ENCODE measurements around the gene ETF1. TPM values are rescaled to one million over a fixed set of nuclear protein-coding genes. Genes with fewer than 3 reads are reported as not detected.
A peak's percentile ranks its signal among the peaks of the same experiment; 100 is the strongest.

ETF1 gene
- total RNA-seq, 2 donors from 2014 or later, result 150 to 165 TPM

- H3K9me3 ChIP-seq (ENCODE audit: control insufficient read depth, low read length, poor library complexity, severe bottlenecking), result no peaks in the 10 kb centered on the region
- Mint-ChIP-seq H3K27me3 (no peaks in the 10 kb centered on the region), H3K4me1 (peaks cover 2% of the 10 kb centered on the region), H3K36me3 (ENCODE audit: low read depth) (peaks cover 8% of the 10 kb centered on the region), H3K4me3 (no peak overlapping the region), H3K27ac (no peak overlapping the region)
- DNase-seq (no peak), ATAC-seq (no peak)
Measured at GRCh38 chr5:138506370-138507306, 36.4 kb downstream of the ETF1 start.

DNA sequence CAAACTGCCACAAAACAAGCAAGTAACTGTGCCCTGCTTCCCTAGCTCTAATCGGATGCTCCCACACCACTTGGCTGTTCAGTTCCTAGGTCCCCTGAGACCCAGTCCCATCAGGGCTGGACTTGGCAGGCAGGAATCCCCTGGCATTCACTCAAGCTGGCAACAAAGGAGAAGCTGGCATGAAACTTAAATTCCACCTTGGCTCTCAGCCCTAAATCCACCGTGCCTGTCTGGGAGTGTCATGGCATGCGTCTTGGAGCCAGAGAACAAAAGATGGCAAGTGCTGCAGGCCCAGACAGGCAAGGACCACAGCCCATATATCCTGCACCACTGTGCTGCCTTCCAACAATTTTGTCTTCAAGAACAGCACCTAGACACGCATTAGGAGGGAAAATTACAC is 38.2 kb downstream of the ETF1 start:
- Mint-ChIP-seq H3K4me3 (peak overlapping the region; percentile 66), H3K27ac (peak overlapping the region; percentile 63), H3K36me3 (ENCODE audit: low read depth) (peaks cover 4% of the 10 kb centered on the region), H3K4me1 (peaks cover 2% of the 10 kb centered on the region), H3K27me3 (no peaks in the 10 kb centered on the region)
- no peak for DNase-seq
- no peaks in the 10 kb centered on the region for H3K9me3 ChIP-seq (ENCODE audit: control insufficient read depth, low read length, poor library complexity, severe bottlenecking)
- no peak for ATAC-seq

DNA sequence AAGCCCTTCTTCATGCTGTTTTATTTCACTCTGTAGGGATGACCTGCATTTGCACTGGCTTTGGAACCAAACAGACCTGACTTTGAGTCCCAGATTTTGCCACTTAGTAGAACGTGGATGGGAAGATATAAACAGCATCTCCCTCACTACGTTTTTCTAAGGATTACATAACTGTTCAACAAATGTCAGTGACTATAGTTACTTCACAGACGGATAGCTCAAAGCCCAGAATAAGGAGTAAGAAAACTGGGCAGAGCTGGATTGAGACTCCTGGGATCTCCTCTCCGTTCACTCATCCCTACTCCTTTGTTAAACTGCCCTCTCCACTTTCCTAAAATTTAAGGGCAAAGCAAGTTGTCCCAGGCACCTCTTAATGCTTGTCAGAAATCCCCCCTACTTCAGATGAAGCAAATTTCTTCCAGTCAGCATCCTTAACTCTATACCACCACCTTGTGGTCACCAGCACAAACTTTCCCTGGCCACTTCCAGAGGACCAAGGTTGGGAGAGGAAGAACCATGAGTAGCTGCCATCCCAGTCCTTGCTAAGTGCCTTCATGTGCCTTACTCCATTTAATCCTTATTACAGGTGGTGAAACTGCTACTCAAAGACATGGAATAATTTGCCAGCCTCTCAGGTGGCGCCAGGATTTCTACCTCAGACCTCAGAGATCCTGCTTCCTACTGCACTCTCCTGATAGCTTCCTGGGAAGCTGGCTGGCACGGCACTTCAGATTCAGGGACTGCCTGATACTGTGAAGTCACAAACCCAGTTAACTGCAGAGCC is 39.4 kb downstream of the ETF1 start:
- no peaks in the 10 kb centered on the region for H3K27me3 Mint-ChIP-seq
- H3K4me3 Mint-ChIP-seq, result no peak overlapping the region
- ATAC-seq, result peak; percentile 64
- no peaks in the 10 kb centered on the region for H3K4me1 Mint-ChIP-seq
- DNase-seq, result no peak
- H3K27ac Mint-ChIP-seq, result peak overlapping the region; percentile 63
- no peaks in the 10 kb centered on the region for H3K9me3 ChIP-seq (ENCODE audit: control insufficient read depth, low read length, poor library complexity, severe bottlenecking)
- no peaks in the 10 kb centered on the region for H3K36me3 Mint-ChIP-seq (ENCODE audit: low read depth)

DNA sequence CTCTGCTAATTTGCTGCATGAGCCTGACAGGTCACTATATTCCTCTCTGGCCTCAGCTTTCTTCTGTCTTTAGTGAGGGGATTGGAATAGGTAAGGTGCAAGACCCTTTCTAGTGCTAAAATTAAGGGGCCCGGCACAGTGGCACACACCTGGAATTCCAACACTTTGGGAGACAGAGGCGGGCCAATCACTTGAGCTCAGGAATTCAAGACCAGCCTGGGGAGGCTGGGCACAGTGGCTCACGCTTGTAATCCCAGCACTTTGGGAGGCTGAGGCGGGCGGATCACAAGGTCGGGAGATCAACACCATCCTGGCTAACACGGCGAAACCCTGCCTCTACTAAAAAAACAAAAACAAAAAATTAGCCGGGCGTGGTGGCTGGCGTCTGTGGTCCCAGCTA is 40.5 kb downstream of the ETF1 start:
- no peaks in the 10 kb centered on the region for H3K27me3 Mint-ChIP-seq
- H3K27ac Mint-ChIP-seq, result peak overlapping the region; percentile 80
- DNase-seq, result no peak

GRCh38 chr5:138502121-138502520 is 40.9 kb downstream of the ETF1 start:
- no peaks in the 10 kb centered on the region for H3K4me1 Mint-ChIP-seq
- no peaks in the 10 kb centered on the region for H3K36me3 Mint-ChIP-seq (ENCODE audit: low read depth)
- H3K27ac Mint-ChIP-seq, result peak overlapping the region; percentile 80
- H3K27me3 Mint-ChIP-seq, result no peaks in the 10 kb centered on the region
- H3K9me3 ChIP-seq (ENCODE audit: control insufficient read depth, low read length, poor library complexity, severe bottlenecking), result no peaks in the 10 kb centered on the region
- no peak for DNase-seq
- ATAC-seq, result no peak
- H3K4me3 Mint-ChIP-seq, result no peak overlapping the region

More for the DNA sequence above, 40.5 kb downstream of the ETF1 start:
- Mint-ChIP-seq H3K36me3 (ENCODE audit: low read depth) (no peaks in the 10 kb centered on the region), H3K4me3 (no peak overlapping the region), H3K4me1 (no peaks in the 10 kb centered on the region)
- no peak for ATAC-seq
- H3K9me3 ChIP-seq (ENCODE audit: control insufficient read depth, low read length, poor library complexity, severe bottlenecking), result no peaks in the 10 kb centered on the region

DNA sequence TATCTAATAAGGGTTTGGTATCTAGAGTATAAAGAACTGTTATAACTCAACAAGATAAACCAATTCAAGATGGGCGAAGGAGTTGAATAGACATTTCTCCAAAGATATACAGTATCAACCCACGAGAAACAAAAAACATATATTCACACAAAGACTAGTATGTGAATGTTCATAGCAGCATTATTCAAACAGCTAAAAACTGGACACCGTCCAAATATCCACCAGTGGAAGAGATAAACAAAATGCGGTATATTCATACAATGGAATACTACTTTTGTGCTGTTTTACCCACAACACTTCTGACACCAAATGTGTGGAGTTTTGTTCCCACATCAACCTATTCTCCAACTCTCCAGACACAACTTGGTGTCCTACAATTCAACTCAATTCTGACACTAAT is 44.7 kb downstream of the ETF1 start:
- H3K4me3 Mint-ChIP-seq, result no peak overlapping the region
- ATAC-seq (no peak), DNase-seq (no peak)
- H3K36me3 Mint-ChIP-seq (ENCODE audit: low read depth), result no peaks in the 10 kb centered on the region
- H3K27ac Mint-ChIP-seq, result no peak overlapping the region
- H3K4me1 Mint-ChIP-seq, result no peaks in the 10 kb centered on the region
- H3K9me3 ChIP-seq (ENCODE audit: control insufficient read depth, low read length, poor library complexity, severe bottlenecking), result no peaks in the 10 kb centered on the region
- H3K27me3 Mint-ChIP-seq, result no peaks in the 10 kb centered on the region

- H3K9me3 ChIP-seq (ENCODE audit: control insufficient read depth, low read length, poor library complexity, severe bottlenecking), result no peaks in the 10 kb centered on the region
- DNase-seq, result no peak
- Mint-ChIP-seq H3K36me3 (ENCODE audit: low read depth) (no peaks in the 10 kb centered on the region), H3K4me1 (peaks cover 9% of the 10 kb centered on the region), H3K27me3 (peaks cover 8% of the 10 kb centered on the region), H3K27ac (no peak overlapping the region), H3K4me3 (peak overlapping the region; percentile 56)
- ATAC-seq, result no peak
Measured at GRCh38 chr5:138495351-138495750, 47.7 kb downstream of the ETF1 start.

DNA sequence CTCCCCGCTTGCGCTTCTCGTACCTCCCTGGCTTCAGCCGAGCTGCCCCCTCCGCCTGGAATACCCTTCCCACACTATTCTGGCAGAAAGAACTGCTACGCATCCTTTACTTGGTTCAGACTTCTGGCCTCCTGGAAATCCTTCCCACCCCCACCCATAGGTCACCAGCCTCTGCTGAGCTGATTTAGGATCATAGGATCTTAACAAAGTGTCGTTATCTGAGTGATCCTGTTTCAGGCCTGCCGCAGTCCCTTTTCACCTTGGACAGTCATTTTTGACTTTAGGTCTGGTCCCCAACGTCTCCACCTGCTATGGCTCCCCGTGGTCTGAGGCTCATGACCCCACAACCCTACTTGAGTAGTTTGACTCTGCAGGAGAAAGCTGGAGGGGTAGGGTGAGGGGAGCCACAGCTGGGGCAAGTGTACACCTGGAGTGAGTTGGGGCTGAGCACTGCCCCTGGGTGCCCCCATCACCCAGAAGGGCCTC is 50.4 kb downstream of the ETF1 start:
- peaks cover 9% of the 10 kb centered on the region for H3K4me1 Mint-ChIP-seq
- H3K4me3 Mint-ChIP-seq, result peak overlapping the region; percentile 93
- ATAC-seq, result no peak
- H3K9me3 ChIP-seq (ENCODE audit: control insufficient read depth, low read length, poor library complexity, severe bottlenecking), result no peaks in the 10 kb centered on the region
- no peak for DNase-seq
- H3K36me3 Mint-ChIP-seq (ENCODE audit: low read depth), result no peaks in the 10 kb centered on the region
- H3K27me3 Mint-ChIP-seq, result peaks cover 22% of the 10 kb centered on the region
- H3K27ac Mint-ChIP-seq, result peak overlapping the region; percentile 88

GRCh38 chr5:138491669-138492559 is 51.1 kb downstream of the ETF1 start:
- Mint-ChIP-seq H3K36me3 (ENCODE audit: low read depth) (no peaks in the 10 kb centered on the region), H3K4me1 (peaks cover 9% of the 10 kb centered on the region), H3K27me3 (peaks cover 22% of the 10 kb centered on the region), H3K4me3 (peak overlapping the region; percentile 93), H3K27ac (peak overlapping the region; percentile 88)
- ATAC-seq (peak; percentile 98), DNase-seq (peak; percentile 78 to 87 (median 82))
- no peaks in the 10 kb centered on the region for H3K9me3 ChIP-seq (ENCODE audit: control insufficient read depth, low read length, poor library complexity, severe bottlenecking)

- Mint-ChIP-seq H3K27me3 (peaks cover 22% of the 10 kb centered on the region), H3K4me1 (peaks cover 9% of the 10 kb centered on the region), H3K36me3 (ENCODE audit: low read depth) (no peaks in the 10 kb centered on the region), H3K27ac (no peak overlapping the region), H3K4me3 (peak overlapping the region; percentile 33)
- ATAC-seq (no peak), DNase-seq (no peak)
- H3K9me3 ChIP-seq (ENCODE audit: control insufficient read depth, low read length, poor library complexity, severe bottlenecking), result no peaks in the 10 kb centered on the region
Measured at GRCh38 chr5:138491284-138491648, 51.8 kb downstream of the ETF1 start.

DNA sequence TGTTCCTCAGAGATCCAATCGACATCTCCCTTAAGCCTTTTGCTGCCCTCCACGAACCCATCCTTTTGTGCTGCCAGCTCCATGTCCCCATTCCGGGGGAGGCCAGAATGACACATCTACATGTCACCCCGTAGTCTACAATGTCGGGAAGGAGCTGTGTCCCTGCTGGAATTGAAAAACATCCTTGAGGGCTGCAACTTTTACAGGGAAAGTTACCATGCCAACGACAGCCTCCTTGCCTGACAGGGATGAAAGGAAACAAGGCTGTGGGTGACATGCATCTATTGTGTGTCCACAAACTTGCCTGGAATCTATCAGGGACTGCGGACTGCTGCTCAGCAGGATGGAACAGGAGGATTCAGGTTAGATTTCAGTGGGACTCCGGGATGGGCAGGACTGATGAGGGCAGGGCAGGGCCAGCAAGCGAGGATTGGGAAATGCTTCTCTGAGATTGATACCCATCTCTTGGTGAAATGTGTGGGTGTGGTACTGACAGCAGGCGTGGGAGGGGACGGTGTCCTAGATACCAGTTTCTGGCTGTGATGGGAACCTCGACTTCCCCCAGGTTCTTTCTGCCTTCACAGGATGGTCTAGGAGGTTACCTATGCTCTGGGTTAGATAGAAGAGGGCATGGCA is 52.3 kb downstream of the ETF1 start:
- H3K4me1 Mint-ChIP-seq, result peaks cover 9% of the 10 kb centered on the region

DNA sequence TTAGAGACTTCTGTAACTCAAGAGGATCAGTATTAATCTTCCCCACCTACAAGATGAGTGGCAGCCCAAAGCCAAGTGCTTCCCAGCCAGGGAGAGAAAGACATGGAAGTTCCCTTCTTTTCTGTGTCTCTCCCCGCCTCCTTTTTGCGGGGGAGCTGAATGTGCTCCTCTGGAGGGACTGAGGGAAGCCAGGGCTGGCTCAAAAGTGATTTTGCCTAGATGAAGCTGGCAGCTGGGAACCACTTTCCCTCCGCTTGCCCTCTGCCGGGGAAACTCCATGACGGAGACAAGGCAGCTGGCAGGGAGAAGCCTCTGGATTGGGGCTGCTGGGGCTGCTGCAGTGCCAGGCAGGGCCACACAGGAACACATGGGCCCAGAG is 53.4 kb downstream of the ETF1 start:
- H3K4me1 Mint-ChIP-seq, result peaks cover 9% of the 10 kb centered on the region
- H3K27me3 Mint-ChIP-seq, result peaks cover 25% of the 10 kb centered on the region
- ATAC-seq (no peak), DNase-seq (no peak)
- no peak overlapping the region for H3K27ac Mint-ChIP-seq
- H3K9me3 ChIP-seq (ENCODE audit: control insufficient read depth, low read length, poor library complexity, severe bottlenecking), result no peaks in the 10 kb centered on the region
- no peak overlapping the region for H3K4me3 Mint-ChIP-seq
- H3K36me3 Mint-ChIP-seq (ENCODE audit: low read depth), result no peaks in the 10 kb centered on the region

More for the DNA sequence above, 52.3 kb downstream of the ETF1 start:
- Mint-ChIP-seq H3K27me3 (peaks cover 22% of the 10 kb centered on the region), H3K36me3 (ENCODE audit: low read depth) (no peaks in the 10 kb centered on the region), H3K4me3 (peak overlapping the region; percentile 33), H3K27ac (no peak overlapping the region)
- DNase-seq (no peak), ATAC-seq (no peak)
- H3K9me3 ChIP-seq (ENCODE audit: control insufficient read depth, low read length, poor library complexity, severe bottlenecking), result no peaks in the 10 kb centered on the region

All from T-helper 17 cell (primary cell).